ENCODE results near the gene GALNT2.

Gene GALNT2

GRCh38 chr1:230173187-230173975 lies 106.3 kb downstream of the GALNT2 start:
- H3K36me3 ChIP-seq (ENCODE audit: control insufficient read depth, insufficient read depth, low read length), result peaks cover 2% of the 10 kb centered on the region; the same call in 1 of the 2 replicates
- H3K4me3 ChIP-seq (replicated peaks; ENCODE audit: low read depth, low read length), result no peak overlapping the region
- DNase-seq (ENCODE audit: extremely low read depth, insufficient read length), result no peak
- TF ChIP-seq CTCF (IDR thresholded peaks at IDR 0.05; ENCODE audit: insufficient read depth, low read length, poor library complexity, severe bottlenecking), result no peak
- H3K27me3 ChIP-seq (replicated peaks; ENCODE audit: control insufficient read depth, insufficient read depth, low read length), result no peaks in the 10 kb centered on the region

GRCh38 chr1:230174041-230174440 lies 107.0 kb downstream of the GALNT2 start:
- Histone ChIP-seq H3K36me3 (ENCODE audit: control insufficient read depth, insufficient read depth, low read length) (peaks cover 2% of the 10 kb centered on the region; the same call in 1 of the 2 replicates), H3K27me3 (replicated peaks; ENCODE audit: control insufficient read depth, insufficient read depth, low read length) (no peaks in the 10 kb centered on the region), H3K4me3 (replicated peaks; ENCODE audit: low read depth, low read length) (no peak overlapping the region)
- TF ChIP-seq CTCF (IDR thresholded peaks at IDR 0.05; ENCODE audit: insufficient read depth, low read length, poor library complexity, severe bottlenecking), result no peak
- DNase-seq (ENCODE audit: extremely low read depth, insufficient read length), result no peak

- Histone ChIP-seq H3K27me3 (replicated peaks; ENCODE audit: control insufficient read depth, insufficient read depth, low read length) (no peaks in the 10 kb centered on the region), H3K36me3 (ENCODE audit: control insufficient read depth, insufficient read depth, low read length) (peaks cover 2% of the 10 kb centered on the region; the same call in 1 of the 2 replicates), H3K4me3 (replicated peaks; ENCODE audit: low read depth, low read length) (no peak overlapping the region)
- DNase-seq (ENCODE audit: extremely low read depth, insufficient read length), result no peak
- TF ChIP-seq CTCF (IDR thresholded peaks at IDR 0.05; ENCODE audit: insufficient read depth, low read length, poor library complexity, severe bottlenecking), result no peak
Observed at GRCh38 chr1:230174471-230175162, 107.6 kb downstream of the GALNT2 start.

DNA sequence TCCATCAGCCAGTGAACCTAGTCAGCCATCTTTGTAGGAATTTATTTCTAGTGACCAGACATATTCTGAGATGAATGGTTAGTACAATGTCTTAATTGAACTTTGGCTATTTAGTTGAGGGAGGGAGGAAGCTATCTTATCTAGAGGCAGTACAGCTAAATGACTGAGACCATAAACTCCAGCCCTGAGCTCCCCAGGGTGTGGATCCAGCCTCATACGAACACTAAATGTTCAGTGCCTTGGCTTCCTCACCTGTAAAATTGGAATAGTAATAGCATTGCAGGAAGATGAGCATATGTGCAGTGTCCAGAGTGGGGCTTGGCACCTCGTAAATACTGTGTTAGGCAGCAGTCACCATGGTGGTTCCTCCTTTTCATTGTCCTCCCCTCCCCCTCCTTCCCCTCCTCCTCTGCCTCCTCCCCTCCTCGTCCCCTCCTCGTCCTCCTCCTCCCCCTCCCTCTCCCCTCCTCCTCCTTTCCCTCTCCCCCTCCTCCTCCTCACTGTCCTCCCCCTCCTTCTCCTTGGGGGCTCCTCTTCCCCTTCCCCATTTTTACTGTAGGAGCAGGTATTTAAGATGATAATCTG lies 108.2 kb downstream of the GALNT2 start:
- no peak for DNase-seq (ENCODE audit: extremely low read depth, insufficient read length)
- no peak for TF ChIP-seq CTCF (IDR thresholded peaks at IDR 0.05; ENCODE audit: insufficient read depth, low read length, poor library complexity, severe bottlenecking)
- Histone ChIP-seq H3K4me3 (replicated peaks; ENCODE audit: low read depth, low read length) (no peak overlapping the region), H3K27me3 (replicated peaks; ENCODE audit: control insufficient read depth, insufficient read depth, low read length) (no peaks in the 10 kb centered on the region), H3K36me3 (ENCODE audit: control insufficient read depth, insufficient read depth, low read length) (peaks cover 2% of the 10 kb centered on the region; the same call in 1 of the 2 replicates)

DNA sequence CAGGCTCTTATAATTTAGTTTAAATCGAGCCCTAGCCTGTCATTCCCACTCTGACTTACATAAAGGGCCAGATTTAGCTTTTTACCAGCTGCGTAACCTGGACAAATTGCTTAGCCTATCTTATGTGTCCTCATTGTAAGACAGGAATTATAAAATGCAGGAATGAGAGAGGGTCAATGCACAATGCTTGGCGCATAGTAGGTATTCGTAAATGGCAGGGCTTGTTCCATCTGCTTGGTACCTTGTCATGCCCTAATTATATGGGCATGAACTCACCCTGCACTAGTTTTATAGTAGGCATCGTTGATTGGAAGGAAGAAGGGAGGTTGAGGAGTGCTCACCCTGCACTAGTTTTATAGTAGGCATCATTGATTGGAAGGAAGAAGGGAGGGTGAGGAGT lies 108.8 kb downstream of the GALNT2 start:
- Histone ChIP-seq H3K4me3 (replicated peaks; ENCODE audit: low read depth, low read length) (no peak overlapping the region), H3K36me3 (ENCODE audit: control insufficient read depth, insufficient read depth, low read length) (peaks cover 2% of the 10 kb centered on the region; the same call in 1 of the 2 replicates), H3K27me3 (replicated peaks; ENCODE audit: control insufficient read depth, insufficient read depth, low read length) (no peaks in the 10 kb centered on the region)
- no peak for TF ChIP-seq CTCF (IDR thresholded peaks at IDR 0.05; ENCODE audit: insufficient read depth, low read length, poor library complexity, severe bottlenecking)
- DNase-seq (ENCODE audit: extremely low read depth, insufficient read length), result no peak
